Cardiac muscle cell (in vitro differentiated cells and primary cell): Measurements from ENCODE around the gene CNTNAP2. TPM values are rescaled to one million over a fixed set of nuclear protein-coding genes. Genes with fewer than 3 reads are reported as not detected.

Experiments used
- DNase-seq, 2 donors: peaks; one replicate each; pipeline versions ENCODE4 v3.0.0 to v3.0.0-alpha.2; 2010 to 2017; ENCODE audit warnings: low read depth in 1 of 2, low spot score in 1 of 2
- H3K27ac ChIP-seq: fragments of 200-600 bp; sonication (generic); 2 replicates; pipeline ENCODE4 v1.5.1; 2016
- H3K27me3 ChIP-seq: fragments of 200-600 bp; sonication (generic); 2 replicates; pipeline ENCODE4 v1.6.0; 2016; ENCODE audit warnings: control low read depth
- H3K36me3 ChIP-seq: fragments of 200-600 bp; sonication (generic); 2 replicates; pipeline ENCODE4 v1.5.1; 2016; ENCODE audit warnings: control low read depth
- H3K4me1 ChIP-seq: fragments of 200-600 bp; sonication (generic); 2 replicates; pipeline ENCODE4 v1.8.1; 2017; ENCODE audit warnings: low read depth, mild to moderate bottlenecking, mixed run types
- H3K4me3 ChIP-seq: fragments of 200-600 bp; sonication (generic); 2 replicates; pipeline ENCODE4 v1.5.1; 2016; ENCODE audit warnings: mild to moderate bottlenecking
- H3K9me3 ChIP-seq: fragments of 200-600 bp; sonication (generic); 2 replicates; pipeline ENCODE4 v1.5.1; 2017; ENCODE audit warnings: low read depth, mild to moderate bottlenecking, control low read depth
- polyA plus RNA-seq: library from polyadenylated mRNA; unstranded; fragments of >200 nt; fragmentation: Nextera tagmentation; extraction: Ambion mirVana; gene quantifications from 2 replicates; pipeline ENCODE4 v1.2.1, GENCODE V29; 2016
- total RNA-seq: library from RNA; depleted of rRNA; stranded (reverse); fragments of >200 nt; gene quantifications from 2 replicates; pipeline ENCODE4 v1.2.3, GENCODE V29; 2016
- TF ChIP-seq, protein P1 (sequence below): IDR thresholded peaks from 2 replicates; pipeline ENCODE4 v1.5.1; 2012; ENCODE audit warnings: low read depth, mild to moderate bottlenecking, low read length

Gene CNTNAP2
- total and polyA plus RNA-seq, 2 experiments from 2014 or later, result 4.8 to 5.1 TPM

DNA sequence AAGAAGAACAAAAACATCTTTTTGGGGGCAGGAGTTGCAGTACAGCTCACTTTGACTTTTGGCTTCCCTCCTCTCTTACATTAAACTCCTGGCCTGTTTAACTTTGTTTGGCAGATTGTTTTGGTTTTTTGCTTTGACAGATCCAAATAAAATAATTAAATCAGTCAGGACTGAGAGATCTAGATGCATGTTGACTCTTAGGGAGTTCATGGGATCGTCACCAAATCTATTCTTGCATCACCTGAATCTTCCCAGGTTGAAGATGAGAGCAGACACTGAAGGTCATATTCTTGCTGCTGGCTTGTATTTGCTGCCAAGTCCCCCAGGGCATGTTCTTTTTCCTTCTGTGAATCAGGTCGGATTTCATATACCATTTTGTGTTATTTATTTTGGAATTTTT lies 759.4 kb downstream of the CNTNAP2 start:
- H3K27ac ChIP-seq, result no peak overlapping the region
- TF ChIP-seq, protein P1, sequence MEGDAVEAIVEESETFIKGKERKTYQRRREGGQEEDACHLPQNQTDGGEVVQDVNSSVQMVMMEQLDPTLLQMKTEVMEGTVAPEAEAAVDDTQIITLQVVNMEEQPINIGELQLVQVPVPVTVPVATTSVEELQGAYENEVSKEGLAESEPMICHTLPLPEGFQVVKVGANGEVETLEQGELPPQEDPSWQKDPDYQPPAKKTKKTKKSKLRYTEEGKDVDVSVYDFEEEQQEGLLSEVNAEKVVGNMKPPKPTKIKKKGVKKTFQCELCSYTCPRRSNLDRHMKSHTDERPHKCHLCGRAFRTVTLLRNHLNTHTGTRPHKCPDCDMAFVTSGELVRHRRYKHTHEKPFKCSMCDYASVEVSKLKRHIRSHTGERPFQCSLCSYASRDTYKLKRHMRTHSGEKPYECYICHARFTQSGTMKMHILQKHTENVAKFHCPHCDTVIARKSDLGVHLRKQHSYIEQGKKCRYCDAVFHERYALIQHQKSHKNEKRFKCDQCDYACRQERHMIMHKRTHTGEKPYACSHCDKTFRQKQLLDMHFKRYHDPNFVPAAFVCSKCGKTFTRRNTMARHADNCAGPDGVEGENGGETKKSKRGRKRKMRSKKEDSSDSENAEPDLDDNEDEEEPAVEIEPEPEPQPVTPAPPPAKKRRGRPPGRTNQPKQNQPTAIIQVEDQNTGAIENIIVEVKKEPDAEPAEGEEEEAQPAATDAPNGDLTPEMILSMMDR, result no peak
- no peaks in the 10 kb centered on the region for H3K27me3 ChIP-seq
- H3K4me1 ChIP-seq, result no peaks in the 10 kb centered on the region
- H3K4me3 ChIP-seq, result no peak overlapping the region
- no peaks in the 10 kb centered on the region for H3K9me3 ChIP-seq
- no peaks in the 10 kb centered on the region for H3K36me3 ChIP-seq
- DNase-seq, result no peak

DNA sequence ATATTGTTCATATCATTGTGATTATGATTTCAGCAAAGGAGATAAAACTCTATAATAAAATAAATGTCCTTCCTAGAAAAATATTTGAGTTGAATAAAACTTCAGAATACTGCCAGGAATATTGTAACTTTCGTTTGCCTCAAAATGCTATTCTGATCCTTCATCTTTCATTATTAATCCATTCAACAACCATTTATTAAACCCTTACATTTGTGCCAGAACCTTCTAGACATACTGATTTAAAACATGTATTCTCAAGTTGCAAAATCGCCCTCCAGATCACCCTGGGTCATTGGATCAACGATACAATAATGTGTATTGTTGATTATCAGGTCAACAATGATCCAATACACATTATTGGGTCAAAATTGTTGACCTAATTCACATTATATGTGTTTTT lies 759.8 kb downstream of the CNTNAP2 start:
- TF ChIP-seq, protein P1, result no peak
- Histone ChIP-seq H3K9me3 (no peaks in the 10 kb centered on the region), H3K27me3 (no peaks in the 10 kb centered on the region), H3K4me1 (no peaks in the 10 kb centered on the region), H3K36me3 (no peaks in the 10 kb centered on the region), H3K27ac (no peak overlapping the region), H3K4me3 (no peak overlapping the region)
- DNase-seq, result no peak

DNA sequence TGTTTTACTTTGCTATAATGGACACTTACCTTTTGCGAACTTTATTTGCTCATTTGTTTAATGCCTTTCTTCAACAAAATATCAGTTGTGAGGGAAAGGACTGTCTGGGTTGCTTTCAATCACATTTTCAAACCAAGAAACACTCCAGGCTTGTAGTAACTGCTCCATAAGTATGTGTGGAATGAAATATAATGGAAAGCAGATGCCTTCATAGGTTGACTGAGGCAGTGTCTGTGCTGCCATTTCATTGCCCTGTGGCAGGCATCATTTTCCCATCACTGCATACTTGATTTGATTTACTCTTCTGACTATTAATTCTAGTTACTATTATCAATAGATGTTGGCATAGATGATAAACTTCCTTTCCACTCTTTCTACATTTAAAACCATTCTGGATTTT lies 762.3 kb downstream of the CNTNAP2 start:
- Histone ChIP-seq H3K4me3 (no peak overlapping the region), H3K27ac (no peak overlapping the region), H3K27me3 (no peaks in the 10 kb centered on the region), H3K9me3 (no peaks in the 10 kb centered on the region), H3K4me1 (no peaks in the 10 kb centered on the region), H3K36me3 (no peaks in the 10 kb centered on the region)
- DNase-seq, result no peak
- TF ChIP-seq, protein P1, result no peak

DNA sequence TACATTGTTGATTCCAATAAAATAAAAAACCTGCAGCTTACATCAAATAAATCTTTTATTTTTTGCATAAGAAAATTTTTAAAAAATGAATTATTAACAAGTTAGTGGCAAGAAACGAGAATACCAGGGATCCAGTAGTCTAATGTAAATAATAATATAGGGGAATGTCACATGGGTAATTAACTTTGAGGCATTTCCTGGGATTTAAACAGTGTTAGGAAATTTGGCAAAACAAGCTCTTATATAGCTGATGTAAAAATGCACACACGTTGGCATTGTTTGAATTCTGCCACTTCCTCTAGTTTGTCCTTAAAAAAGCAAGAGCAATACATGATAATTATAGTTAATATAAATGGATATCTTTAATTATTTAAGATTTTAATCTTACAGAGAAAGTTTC lies 768.6 kb downstream of the CNTNAP2 start:
- Histone ChIP-seq H3K9me3 (no peaks in the 10 kb centered on the region), H3K27me3 (no peaks in the 10 kb centered on the region), H3K4me1 (no peaks in the 10 kb centered on the region), H3K4me3 (no peak overlapping the region), H3K36me3 (no peaks in the 10 kb centered on the region), H3K27ac (no peak overlapping the region)
- TF ChIP-seq, protein P1, result no peak
- no peak for DNase-seq

DNA sequence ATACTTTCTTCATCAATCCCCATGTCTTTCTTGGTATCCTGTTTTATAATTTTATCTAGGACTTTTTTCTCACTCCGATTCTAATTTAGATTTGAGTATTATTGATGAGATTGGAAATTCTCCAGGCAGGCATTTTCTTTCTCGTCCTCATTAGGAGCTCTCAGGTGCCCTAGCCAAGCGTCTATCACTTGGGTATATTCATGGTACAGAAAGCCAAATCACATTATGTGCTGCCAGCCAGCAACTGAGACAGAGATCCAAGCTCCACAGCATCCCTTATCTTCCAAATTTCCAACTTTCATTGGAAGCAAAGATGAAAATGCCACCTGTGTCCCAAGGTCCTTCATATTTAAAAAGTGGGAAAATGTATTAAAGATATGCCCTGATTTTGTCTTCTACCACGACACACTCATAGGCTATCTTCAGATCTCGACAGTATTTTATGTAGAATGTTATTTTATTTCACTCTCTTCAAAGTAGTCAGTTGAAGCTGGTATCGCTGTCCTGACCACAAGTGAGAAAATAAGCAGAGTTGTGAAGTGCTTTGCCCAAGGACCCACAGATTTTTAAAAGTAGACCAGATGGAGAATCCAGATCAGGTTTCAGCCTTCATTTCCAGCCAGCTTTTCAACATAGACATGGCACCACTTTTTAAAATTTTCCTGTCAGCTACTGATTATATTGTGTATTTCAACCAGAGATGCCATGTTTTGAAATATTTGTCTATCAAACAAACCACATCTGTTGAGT lies 773.4 kb downstream of the CNTNAP2 start:
- H3K27me3 ChIP-seq, result no peaks in the 10 kb centered on the region
- DNase-seq, result no peak
- no peaks in the 10 kb centered on the region for H3K36me3 ChIP-seq
- TF ChIP-seq, protein P1, result no peak
- H3K9me3 ChIP-seq, result no peaks in the 10 kb centered on the region
- no peak overlapping the region for H3K27ac ChIP-seq
- no peak overlapping the region for H3K4me3 ChIP-seq
- H3K4me1 ChIP-seq, result no peaks in the 10 kb centered on the region

DNA sequence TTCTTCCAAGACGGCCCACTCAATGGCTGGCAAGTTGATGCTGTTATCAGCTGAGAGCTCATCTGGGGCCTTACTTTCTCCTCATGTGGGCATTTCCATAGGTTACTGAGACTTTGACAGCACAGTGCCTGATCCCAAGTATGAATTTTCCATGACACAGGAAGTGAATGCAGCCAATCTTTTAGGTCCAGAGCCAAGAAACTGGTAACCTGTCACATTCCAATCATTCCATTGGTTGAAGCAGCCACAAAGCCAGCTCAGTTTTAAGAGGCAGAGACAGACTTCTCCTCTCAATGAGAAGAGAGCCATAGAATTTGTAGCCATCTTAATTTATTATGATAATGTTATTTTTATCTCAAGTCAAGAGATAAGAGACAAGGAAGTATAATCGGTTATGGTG lies 775.5 kb downstream of the CNTNAP2 start:
- no peaks in the 10 kb centered on the region for H3K4me1 ChIP-seq
- H3K27ac ChIP-seq, result no peak overlapping the region
- DNase-seq, result peak; percentile 0 to 2
- no peaks in the 10 kb centered on the region for H3K36me3 ChIP-seq
- TF ChIP-seq, protein P1, result no peak
- no peaks in the 10 kb centered on the region for H3K9me3 ChIP-seq
- no peaks in the 10 kb centered on the region for H3K27me3 ChIP-seq
- no peak overlapping the region for H3K4me3 ChIP-seq
